Panc1 (cell line): ENCODE measurements around the gene PSMD6. TPM values are rescaled to one million over a fixed set of nuclear protein-coding genes. Genes with fewer than 3 reads are reported as not detected.

Experiments used
- ATAC-seq: fragments of 200-7000 bp; cut with Tn5 transposase; 2 replicates; pipeline ENCODE4 v1.9.1; 2020; ENCODE audit warnings: mild to moderate bottlenecking, moderate library complexity
- BruUV-seq: library from RNA; stranded (reverse); fragments of 400-500 nt; replicated peaks from 2 replicates; lab custom pipeline; 2021; lab: Mats Ljungman, UMichigan
- CTCF ChIA-PET: fragments of 300-600 bp; sonication (Branson Sonifier 250); formaldehyde crosslinking; loops from one replicate; lab custom pipeline; 2022; ENCODE audit warnings: antibody characterized with exemption; lab: Charles Lee
- POLR2A ChIA-PET: fragments of 300-600 bp; sonication (Branson Sonifier 250); formaldehyde crosslinking; loops from one replicate; lab custom pipeline; 2022; ENCODE audit warnings: antibody characterized with exemption; lab: Charles Lee
- DNase-seq: peaks from one replicate; pipeline ENCODE4 v3.0.0-alpha.2; 2010; ENCODE audit warnings: low read depth, low spot score
- H3K27ac ChIP-seq: 2 replicates; pipeline ENCODE4 v1.5.1; 2011; ENCODE audit warnings: mild to moderate bottlenecking, low read length, inconsistent platforms
- H3K27me3 ChIP-seq: fragments of 200-500 bp; sonication (Bioruptor generic); 2 replicates; pipeline ENCODE4 v1.6.0; 2014; ENCODE audit warnings: low read length, inconsistent platforms; ENCODE audit not compliant: control insufficient read depth, insufficient read depth
- H3K36me3 ChIP-seq: fragments of 200-500 bp; sonication (Bioruptor generic); 2 replicates; pipeline ENCODE4 v1.5.1; 2014; ENCODE audit warnings: inconsistent platforms, mild to moderate bottlenecking, low read length, moderate library complexity; ENCODE audit not compliant: control insufficient read depth, insufficient read depth
- H3K4me1 ChIP-seq: 2 replicates; pipeline ENCODE4 v1.5.1; 2011; ENCODE audit warnings: inconsistent platforms, mild to moderate bottlenecking, low read length, moderate library complexity; ENCODE audit not compliant: control insufficient read depth, insufficient read depth
- H3K4me3 ChIP-seq, 2 experiments: 2 replicates each; pipeline ENCODE4 v1.5.1; 2011 to 2012; ENCODE audit warnings: low read depth in 2 of 2, low read length in 2 of 2, mild to moderate bottlenecking in 2 of 2, inconsistent platforms in 1 of 2, moderate library complexity in 1 of 2
- H3K9me3 ChIP-seq: fragments of 200-500 bp; sonication (Bioruptor generic); 2 replicates; pipeline ENCODE4 v1.5.1; 2014; ENCODE audit warnings: low read depth, mild to moderate bottlenecking, inconsistent platforms, low read length, moderate library complexity; ENCODE audit not compliant: control insufficient read depth, insufficient read depth
- POLR2AphosphoS5 ChIP-seq: IDR thresholded peaks from 2 replicates; pipeline ENCODE4 v1.6.1; 2012; ENCODE audit warnings: mild to moderate bottlenecking, low read depth, low read length, moderate library complexity
- SIN3A ChIP-seq: IDR thresholded peaks from 2 replicates; pipeline ENCODE4 v1.6.1; 2012; ENCODE audit warnings: low read depth, mild to moderate bottlenecking, low read length, moderate library complexity, borderline replicate concordance; ENCODE audit not compliant: insufficient read depth
- TCF7L2 ChIP-seq: IDR thresholded peaks from 2 replicates; pipeline ENCODE4 v1.6.1; 2011; ENCODE audit warnings: mild to moderate bottlenecking, low read depth, low read length, inconsistent platforms
- in situ Hi-C: cut with HindIII; loops from 2 replicates; pipeline ENCODE4 v1.10.0; 2016; ENCODE audit warnings: low sequenced_read_pairs, low pct_unique_long_range_greater_than_20kb
- intact Hi-C: fragments of 100-400 bp; cut with micrococcal nuclease; formaldehyde crosslinking; loops from one replicate; pipeline ENCODE4 v1.10.0; 2022; ENCODE audit not compliant: unreplicated experiment
- total RNA-seq: library from RNA; stranded (reverse); gene quantifications from one replicate; pipeline ENCODE4 v1.2.1, GENCODE V29; 2021; ENCODE audit not compliant: unreplicated experiment
- TF ChIP-seq, protein P1 (sequence below): fragments of 450-650 bp; IDR thresholded peaks from 2 replicates; pipeline ENCODE4 v1.5.1; 2017; ENCODE audit warnings: mild to moderate bottlenecking
- TF ChIP-seq, protein P2 (sequence below), 2 experiments: IDR thresholded peaks; 2 replicates each; pipeline ENCODE4 v1.6.1; 2011 to 2012; ENCODE audit warnings: low read depth in 2 of 2, control low read depth in 1 of 2, low read length in 1 of 2, mild to moderate bottlenecking in 1 of 2, moderate library complexity in 1 of 2; ENCODE audit not compliant: insufficient read depth in 1 of 2

Gene PSMD6
- total RNA-seq, 1 experiment from 2014 or later = 55.6 TPM

GRCh38 chr3:63980019-63980418 lies 43.3 kb downstream of the PSMD6 start:
- Histone ChIP-seq H3K36me3 (peaks cover 6% of the 10 kb centered on the region), H3K4me1 (no peaks in the 10 kb centered on the region), H3K9me3 (no peaks in the 10 kb centered on the region), H3K4me3 (no peak overlapping the region), H3K27ac (no peak overlapping the region), H3K27me3 (no peaks in the 10 kb centered on the region)
- ChIA-PET POLR2A (no interaction called here), CTCF (no interaction called here)
- TF ChIP-seq, protein P1, sequence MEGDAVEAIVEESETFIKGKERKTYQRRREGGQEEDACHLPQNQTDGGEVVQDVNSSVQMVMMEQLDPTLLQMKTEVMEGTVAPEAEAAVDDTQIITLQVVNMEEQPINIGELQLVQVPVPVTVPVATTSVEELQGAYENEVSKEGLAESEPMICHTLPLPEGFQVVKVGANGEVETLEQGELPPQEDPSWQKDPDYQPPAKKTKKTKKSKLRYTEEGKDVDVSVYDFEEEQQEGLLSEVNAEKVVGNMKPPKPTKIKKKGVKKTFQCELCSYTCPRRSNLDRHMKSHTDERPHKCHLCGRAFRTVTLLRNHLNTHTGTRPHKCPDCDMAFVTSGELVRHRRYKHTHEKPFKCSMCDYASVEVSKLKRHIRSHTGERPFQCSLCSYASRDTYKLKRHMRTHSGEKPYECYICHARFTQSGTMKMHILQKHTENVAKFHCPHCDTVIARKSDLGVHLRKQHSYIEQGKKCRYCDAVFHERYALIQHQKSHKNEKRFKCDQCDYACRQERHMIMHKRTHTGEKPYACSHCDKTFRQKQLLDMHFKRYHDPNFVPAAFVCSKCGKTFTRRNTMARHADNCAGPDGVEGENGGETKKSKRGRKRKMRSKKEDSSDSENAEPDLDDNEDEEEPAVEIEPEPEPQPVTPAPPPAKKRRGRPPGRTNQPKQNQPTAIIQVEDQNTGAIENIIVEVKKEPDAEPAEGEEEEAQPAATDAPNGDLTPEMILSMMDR = no peak
- TF ChIP-seq, protein P2, sequence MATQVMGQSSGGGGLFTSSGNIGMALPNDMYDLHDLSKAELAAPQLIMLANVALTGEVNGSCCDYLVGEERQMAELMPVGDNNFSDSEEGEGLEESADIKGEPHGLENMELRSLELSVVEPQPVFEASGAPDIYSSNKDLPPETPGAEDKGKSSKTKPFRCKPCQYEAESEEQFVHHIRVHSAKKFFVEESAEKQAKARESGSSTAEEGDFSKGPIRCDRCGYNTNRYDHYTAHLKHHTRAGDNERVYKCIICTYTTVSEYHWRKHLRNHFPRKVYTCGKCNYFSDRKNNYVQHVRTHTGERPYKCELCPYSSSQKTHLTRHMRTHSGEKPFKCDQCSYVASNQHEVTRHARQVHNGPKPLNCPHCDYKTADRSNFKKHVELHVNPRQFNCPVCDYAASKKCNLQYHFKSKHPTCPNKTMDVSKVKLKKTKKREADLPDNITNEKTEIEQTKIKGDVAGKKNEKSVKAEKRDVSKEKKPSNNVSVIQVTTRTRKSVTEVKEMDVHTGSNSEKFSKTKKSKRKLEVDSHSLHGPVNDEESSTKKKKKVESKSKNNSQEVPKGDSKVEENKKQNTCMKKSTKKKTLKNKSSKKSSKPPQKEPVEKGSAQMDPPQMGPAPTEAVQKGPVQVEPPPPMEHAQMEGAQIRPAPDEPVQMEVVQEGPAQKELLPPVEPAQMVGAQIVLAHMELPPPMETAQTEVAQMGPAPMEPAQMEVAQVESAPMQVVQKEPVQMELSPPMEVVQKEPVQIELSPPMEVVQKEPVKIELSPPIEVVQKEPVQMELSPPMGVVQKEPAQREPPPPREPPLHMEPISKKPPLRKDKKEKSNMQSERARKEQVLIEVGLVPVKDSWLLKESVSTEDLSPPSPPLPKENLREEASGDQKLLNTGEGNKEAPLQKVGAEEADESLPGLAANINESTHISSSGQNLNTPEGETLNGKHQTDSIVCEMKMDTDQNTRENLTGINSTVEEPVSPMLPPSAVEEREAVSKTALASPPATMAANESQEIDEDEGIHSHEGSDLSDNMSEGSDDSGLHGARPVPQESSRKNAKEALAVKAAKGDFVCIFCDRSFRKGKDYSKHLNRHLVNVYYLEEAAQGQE (IDR thresholded peaks at IDR 0.05; ENCODE audit: insufficient read depth in 1 of 2, low read depth in 2 of 2, low read length in 1 of 2) = no peak
- TF ChIP-seq POLR2AphosphoS5 (no peak), SIN3A (no peak), TCF7L2 (no peak)
- no TSS peak for BruUV-seq
- no peak for DNase-seq
- intact Hi-C loops (no loop called here), in situ Hi-C loops (no loop called here)
- ATAC-seq = no peak

DNA sequence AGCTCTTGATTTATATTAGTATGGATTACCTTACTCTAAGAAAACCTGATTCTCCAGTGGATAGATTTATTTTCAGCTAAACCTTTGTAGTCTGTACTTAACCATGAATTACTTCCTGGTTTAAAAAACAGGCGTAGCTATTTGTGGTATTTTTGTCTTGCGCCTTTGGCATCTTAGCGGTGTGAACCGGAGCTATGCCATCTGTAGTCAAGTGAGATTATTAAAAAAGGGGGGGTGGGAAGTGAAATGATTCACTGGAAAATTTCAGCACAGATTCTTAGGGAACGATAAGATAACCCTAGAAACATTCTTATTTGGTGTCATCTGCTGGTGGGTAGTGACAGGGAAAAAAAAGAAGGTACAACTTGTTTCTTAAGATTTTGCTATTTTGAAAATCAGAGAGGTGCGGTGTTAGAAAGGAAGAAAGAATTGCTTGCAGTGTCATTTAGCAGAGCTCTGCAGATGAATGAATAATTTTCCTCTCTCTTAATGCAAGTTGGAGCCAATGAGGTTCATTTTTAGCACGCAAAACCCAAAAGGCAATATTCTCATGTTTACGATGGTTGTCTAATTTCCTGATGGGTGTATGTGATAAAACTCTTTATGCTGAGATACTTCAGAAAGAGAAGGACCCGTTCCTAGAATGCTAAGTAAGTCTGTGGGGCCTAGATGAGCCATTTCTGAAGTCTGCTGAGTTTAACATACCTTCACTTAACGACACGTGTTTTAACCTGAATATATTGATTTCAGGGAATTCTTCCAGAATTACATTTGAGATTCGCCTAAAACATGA lies 44.0 kb downstream of the PSMD6 start:
- CTCF ChIA-PET = no interaction called here
- DNase-seq = no peak
- Histone ChIP-seq H3K9me3 (no peaks in the 10 kb centered on the region), H3K4me1 (no peaks in the 10 kb centered on the region), H3K27me3 (no peaks in the 10 kb centered on the region), H3K4me3 (no peak overlapping the region), H3K27ac (no peak overlapping the region), H3K36me3 (peaks cover 6% of the 10 kb centered on the region)
- no TSS peak for BruUV-seq
- ATAC-seq = no peak
- TF ChIP-seq, protein P1 = no peak
- TF ChIP-seq, protein P2 (IDR thresholded peaks at IDR 0.05; ENCODE audit: insufficient read depth in 1 of 2, low read depth in 2 of 2, low read length in 1 of 2) = no peak
- no peak for TF ChIP-seq TCF7L2
- TF ChIP-seq SIN3A = no peak
- no peak for TF ChIP-seq POLR2AphosphoS5
- POLR2A ChIA-PET = no interaction called here
- intact Hi-C loops = no loop called here
- in situ Hi-C loops = no loop called here
